SW 1271 (cell line): ENCODE measurements around the gene CD6.

Experiments
- DNase-seq, 2 experiments: peaks; one replicate each; lab custom pipeline; 2025; lab: John Stamatoyannopoulos, UW

The CD6 gene

DNA sequence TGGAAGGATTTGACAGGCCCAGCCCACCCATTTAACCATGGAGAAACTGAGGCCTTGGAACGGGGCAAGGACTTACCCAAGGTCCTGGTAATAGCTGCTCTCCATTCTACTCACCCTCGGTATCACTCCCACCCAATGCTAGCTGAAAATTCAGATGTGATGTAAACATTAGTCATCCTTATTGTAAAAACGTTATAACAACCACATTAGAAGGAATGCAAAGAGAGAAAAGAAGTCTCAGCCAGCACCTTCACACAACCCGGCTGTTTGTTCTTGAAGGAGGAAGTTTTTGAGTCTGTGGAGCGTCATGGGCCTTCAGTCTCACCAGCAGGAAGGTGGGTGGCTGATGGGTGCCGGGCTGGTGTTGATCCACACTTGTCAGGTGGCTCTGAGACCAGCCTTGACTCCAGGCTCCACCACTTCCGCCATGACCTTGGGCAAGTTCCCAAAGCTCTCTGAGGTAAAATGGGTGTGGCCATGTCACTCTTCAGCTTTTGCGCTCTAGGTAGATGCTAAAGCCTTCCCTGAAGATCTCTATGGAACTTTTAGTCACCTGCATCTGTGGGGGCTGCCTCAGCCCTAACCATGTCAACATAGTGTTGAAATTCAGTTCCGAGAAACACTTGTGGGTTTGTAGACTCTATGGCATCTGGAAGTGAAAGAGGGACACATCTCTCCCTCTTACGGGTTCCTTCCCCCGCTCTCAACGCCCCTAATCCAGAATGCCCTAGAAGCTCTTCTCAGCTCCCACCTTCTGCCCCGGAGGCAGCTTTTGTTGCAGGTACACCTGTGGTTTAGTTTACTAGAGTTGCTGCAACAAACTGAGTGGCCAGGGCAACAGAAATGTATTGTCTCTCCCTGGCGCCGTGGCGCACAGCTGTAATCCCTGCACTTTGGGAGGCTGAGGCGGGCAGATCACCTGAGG is 14.8 kb downstream of the CD6 start:
- DNase-seq = no peak

DNA sequence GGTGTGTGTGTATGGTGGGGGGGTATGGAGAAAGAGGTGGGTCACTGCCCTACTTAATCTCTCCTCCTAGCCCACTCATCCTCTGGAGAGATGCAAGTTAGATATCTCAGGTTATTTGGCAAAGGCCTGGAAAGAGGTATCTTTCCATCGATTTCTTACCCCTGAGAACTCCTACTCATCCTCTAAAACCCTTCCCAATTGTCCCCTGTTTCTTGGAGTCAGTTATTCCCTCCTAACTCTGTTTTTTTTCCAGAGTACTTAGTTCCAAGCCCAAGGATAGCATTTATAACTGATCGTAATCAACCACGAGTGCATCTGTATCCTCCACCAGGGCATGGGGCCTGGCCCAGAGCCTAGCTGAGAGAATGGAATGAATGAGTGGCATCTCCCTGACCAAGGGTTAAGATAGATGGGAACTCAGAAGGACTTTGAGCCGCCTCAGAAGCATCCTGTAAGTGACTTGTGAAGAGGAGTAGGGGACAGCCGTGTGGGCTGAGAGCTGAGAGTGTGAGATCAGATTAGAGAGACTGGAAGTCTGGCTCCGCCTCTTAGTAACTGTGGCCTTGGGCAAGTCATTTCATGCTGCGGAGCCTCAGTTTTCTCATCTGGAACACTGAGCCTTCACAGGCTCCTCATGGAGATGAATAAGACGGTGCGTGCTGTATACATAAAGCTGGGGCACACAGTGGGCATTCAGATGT is 16.2 kb downstream of the CD6 start:
- no peak for DNase-seq

DNA sequence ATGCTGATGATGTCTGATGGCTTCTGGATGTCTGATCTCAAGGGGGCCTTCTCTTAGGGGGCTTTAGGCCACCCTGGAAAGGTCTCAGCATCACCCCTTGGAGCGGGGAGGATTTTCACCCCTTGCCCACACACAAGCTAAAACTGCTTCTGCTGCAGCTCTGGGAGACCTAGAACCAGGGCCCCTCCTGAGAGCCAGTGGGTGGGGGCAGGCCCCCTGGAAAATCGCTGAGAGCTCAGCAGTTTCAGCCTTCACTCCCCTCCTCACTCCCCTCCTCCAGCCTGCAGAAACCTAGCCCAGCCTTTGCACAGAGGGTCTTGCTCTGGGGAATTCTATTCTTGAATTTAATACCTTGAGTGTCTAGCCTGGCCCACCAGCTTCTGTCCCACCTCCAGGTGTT is 17.2 kb downstream of the CD6 start:
- no peak for DNase-seq

DNA sequence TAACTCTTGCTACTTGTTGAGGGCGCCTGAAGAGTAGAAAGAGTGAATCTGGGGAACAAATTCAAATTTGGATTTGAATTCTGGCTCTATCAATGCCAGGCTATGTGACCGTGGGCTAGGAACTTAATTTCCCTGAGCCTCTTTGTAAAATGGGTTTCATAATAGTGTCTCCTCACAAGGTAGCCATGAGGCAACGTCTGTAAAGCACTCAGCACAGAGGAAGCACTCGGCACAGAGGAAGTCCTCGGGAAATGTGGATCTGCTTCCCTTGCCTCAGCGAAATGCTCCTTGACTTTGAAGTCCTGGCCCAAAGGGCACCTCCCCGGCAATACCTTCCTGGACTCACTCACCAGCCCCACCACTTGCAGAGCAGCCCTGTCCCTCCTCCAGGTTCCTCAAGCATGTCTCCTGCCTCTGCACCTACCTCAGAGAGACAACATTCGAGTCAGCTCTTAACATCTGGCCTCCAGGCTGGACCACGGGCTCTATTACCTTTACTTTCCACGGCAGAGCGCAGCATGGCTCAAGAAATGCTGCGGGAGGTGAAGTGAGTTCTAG is 17.7 kb downstream of the CD6 start:
- no peak for DNase-seq

DNA sequence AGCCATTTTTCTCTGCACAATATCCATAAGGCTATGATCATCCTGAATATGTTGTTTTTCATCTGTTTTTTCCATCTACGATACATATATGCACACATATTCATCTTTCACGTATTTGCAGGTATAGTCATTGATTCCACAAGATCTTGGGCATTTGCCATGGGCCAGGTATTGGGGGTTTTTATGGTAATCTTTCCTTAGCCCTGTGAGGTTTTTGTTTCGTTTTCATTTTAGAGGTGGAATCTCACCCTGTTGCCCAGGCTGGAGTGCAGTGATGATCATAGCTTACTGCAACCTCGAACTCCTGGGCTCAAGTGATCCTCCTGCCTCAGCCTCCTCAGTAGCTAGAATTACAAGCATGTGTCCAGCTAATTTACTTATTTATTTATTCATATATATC is 20.0 kb downstream of the CD6 start:
- no peak for DNase-seq

DNA sequence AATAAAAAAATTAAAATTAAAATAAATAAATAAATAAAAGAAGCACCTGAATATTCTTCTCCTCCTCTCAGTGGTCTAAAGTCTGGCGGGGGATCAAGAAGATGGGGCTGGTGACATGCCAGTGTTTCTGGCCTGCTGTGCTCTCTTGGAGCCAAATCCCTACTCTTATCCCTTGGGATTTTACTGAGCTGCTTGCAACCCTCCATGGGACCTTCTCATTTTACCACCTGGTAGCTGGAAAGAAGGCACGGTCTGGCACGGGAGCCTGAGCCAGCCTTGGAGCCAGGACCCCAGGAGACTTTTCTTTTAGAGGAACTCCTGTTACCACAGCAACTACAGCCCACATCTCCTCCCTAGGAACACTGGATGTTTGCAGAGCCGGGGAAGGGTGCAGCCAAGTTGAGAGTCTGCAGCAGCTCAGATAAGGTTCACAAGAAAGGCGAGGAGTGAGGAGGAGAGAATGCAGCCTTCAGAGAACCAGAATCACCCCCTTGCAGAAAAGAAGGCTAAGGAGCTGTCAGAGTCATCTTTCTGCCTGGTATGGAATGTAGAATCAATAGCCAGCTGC is 21.4 kb downstream of the CD6 start:
- no peak for DNase-seq

DNA sequence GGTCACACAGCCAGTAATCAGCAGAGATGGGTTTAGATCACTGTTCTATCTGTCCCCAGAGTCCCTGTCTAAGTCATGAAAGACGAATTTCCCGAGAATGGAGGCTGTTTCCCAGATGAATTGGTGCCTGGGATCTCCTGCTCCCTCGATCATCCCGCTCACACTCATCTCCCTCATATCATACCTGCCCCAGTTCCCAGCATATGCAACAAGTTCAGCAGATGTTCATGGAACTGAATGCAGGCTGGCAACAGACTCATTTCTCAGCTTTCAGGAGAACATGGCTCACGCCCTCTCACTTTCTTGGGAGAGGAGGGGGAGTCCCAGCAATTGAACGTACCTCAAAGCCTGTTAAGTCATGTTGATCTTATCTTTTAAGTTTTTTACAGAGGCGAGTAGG is 22.1 kb downstream of the CD6 start:
- no peak for DNase-seq

DNA sequence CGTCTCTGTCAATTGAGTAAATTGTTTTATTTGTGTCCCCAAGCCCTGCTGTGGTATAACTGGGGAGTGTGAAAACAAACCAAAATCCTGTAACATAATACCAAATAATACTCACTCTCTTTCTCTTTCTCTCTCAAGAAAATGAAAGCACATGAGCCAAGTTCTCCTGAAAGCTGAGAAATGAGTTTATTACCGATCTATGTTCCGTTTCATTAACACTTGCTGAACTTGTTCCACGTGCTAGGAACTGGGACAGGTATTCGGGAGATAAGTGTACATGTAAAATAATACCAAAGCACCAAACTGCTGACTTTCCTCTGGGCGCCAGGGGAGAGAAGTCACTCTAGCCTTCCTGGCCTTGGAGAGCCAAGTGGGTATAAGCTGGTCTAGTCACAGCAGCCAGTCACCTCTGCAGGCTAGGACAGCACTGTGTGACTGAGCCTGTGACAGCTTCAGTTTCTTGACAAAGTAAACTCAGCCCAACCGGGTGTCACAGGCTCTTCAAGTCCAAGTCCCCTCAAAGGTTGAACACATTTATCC is 23.1 kb downstream of the CD6 start:
- DNase-seq = no peak

DNA sequence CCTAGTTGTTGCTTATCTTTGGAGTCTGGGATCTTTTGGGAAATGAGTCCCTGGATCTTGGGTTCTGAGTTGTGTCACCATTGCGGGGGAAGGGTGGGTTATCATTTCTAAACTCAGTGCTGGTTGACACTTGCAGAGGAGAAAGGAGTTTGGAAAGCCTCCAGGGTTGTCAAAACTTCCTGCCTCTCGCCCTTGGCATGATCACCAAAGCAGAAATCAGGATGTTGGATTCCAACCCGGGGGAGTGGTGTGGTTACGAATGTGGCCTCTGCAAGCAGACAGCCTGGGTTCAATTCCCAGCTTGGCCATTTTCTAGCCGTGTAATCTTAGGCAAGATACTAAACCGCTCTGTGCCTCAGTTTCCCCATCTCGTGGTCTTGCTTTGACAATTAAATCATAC is 24.3 kb downstream of the CD6 start:
- no peak for DNase-seq

DNA sequence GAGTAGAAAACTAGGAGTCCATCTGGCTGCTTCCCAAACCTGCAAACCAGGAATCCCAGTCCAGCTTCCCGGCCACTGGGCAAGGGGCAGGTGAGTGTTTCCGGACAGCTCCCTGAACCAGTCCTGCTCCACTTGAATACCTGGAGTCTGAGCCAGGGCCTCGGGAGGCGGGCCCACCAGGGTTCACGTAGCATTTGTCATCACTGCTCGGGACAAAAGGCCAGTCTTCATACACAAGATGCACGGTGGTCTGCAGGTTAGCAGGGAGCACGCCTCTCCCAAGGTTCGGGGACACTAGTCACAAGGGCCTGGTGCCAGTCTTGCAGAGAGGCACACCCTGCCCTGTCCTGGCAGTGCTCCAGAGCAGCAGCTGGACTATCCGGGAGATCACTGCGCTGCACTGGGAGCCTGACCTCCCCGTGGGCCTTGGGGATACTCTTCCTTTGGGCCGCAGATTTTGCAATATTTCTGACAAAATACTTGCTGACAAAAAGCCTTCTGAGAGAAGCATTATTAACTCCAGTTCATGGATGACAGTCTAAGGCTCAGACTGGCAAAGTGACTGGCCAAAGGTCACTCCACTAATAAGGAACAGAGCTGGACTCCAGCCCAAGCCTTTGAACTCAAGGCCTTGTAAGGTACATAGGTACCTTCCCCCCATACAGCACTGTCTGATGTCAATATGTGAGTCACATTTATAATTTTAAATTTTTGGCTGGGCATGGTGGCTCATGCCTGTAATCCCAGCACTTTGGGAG is 25.1 kb downstream of the CD6 start:
- DNase-seq = no peak

DNA sequence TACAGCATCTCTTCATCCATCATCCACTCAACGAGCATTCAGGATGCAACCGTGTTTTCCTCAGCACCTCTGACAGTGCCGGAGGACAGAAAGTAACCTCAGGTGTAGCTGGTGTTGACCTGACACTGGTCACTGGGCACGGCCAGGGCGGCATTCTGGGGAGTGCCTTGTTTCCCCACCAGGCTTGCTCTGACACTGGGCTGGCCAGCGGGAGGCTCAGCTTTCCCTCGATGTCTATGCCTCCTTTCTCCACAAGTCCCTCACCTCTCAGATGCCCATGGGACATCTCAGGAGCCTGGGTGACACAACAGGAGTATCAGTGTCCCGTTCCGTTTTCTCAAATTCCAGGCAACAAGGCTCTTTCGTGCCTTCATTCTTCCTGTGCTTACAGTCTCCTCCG is 28.9 kb downstream of the CD6 start:
- no peak for DNase-seq

DNA sequence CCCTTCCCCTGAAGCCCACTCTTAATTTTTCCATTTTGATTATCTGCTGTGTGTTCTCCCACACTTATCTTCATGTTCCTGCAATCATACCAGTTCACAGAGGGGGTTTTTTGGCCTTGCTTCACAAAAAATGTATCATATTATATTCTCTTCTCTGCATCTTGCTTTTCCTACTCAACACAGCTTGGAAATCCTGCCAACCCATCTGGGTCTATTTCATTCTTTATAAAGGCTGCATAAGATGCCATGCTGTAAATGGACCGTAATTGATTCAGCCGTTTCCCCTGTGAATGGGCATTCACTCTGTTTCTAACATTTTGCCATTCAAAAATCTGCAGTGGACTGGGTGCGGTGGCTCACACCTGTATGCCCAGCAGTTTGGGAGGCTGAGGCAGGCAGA is 30.5 kb downstream of the CD6 start:
- no peak for DNase-seq

DNA sequence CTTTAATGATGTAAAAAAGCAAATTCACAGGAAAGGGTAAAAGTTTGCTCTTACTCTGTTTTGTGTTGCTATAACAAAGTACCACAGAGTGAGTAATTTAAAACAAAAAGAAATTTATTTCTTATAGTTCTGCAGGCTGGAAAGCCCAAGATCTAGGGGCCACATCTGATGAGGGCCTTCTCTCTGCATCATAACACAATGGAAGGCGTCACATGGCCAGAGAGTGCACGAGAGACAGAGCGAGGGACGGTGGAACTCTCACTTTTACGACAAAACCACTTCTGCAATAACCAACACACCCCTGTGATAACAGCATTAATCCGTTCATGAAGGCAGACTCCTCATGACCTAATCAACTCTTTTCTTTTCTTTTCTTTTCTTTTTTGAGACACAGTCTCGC is 31.1 kb downstream of the CD6 start:
- DNase-seq = no peak

DNA sequence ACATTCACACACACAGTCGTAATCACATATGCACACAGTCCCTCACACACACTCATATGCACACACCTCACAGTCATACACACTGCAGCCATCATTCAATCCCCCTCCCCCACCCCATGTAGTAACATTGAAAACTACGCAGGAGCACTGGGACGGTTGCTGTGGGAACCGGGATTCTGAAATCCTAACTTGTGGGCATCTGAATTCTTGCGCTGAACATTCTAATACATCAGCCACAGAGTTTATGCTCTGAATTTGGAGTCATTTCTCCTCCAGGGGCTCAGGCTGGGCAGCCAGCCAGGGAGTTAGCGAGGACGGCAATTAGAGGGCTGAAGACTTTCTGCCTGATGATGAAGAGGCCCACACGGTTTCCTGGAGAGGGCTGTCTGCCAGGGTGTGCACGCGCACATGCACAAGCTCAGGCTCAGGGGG is 32.7 kb downstream of the CD6 start:
- no peak for DNase-seq

DNA sequence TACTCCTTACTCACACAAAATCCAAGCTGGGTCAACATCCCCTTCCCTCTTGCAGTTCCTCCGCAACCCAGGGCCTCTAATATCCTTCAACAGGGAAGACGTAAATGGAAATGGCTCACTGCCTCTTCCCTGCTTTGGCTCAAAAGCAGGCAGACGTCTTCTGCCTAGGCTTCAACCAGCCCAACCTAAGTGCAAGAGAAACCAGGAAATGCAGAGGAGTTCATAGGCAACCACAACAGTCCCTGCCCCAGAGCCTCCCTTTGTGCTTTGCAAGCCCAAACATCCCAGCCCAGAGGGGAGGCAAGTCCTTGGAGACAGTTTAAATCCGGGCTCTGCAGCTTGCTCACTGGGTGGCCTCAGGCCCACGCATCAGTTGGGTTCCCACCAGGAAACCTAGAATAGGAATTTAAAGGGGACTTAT is 33.3 kb downstream of the CD6 start:
- no peak for DNase-seq

DNA sequence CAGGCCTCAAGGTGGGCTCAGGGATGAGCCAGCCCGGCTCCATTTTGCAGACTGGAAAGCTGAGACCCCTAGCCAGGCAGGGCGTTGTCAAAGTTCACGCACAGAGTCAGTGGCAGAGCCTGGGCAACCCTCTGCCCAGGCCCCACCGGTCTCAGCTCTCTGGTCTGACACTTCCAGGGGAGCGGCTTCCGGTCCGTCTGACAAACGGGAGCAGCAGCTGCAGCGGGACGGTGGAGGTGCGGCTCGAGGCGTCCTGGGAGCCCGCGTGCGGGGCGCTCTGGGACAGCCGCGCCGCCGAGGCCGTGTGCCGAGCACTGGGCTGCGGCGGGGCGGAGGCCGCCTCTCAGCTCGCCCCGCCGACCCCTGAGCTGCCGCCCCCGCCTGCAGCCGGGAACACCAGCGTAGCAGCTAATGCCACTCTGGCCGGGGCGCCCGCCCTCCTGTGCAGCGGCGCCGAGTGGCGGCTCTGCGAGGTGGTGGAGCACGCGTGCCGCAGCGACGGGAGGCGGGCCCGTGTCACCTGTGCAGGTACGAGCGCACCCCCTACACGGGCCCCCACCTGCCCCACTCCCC is 36.0 kb downstream of the CD6 start:
- DNase-seq = no peak

DNA sequence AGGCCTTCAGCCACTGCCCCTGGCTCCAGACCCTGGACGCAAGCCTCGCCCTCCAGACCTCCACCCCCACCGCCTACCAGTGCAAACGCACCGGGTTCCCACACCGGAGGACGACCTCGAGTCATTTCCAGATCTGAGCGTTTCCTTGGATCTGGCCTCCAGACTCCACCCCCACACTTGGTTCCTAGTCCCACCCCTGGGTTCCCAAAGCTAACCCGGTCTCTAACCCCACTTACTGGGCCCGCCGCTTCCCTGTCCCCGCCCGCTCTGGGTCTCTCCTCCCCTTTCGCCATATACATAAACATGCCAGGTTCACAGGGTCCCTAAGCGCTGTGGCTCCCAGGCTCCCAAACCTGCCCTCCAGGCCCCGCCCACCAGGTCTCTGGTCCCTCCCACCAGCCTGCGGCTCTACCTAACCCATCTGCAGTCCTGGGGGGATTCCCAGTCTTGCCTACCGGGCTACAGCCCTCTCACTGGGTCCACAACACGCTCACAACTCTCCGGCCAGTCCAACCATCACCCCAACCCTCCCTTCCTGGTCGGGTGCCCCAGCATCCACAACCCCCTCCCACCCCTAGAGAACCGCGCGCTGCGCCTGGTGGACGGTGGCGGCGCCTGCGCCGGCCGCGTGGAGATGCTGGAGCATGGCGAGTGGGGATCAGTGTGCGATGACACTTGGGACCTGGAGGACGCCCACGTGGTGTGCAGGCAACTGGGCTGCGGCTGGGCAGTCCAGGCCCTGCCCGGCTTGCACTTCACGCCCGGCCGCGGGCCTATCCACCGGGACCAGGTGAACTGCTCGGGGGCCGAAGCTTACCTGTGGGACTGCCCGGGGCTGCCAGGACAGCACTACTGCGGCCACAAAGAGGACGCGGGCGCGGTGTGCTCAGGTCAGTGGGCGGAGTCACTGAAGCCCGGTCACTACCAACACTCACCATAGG is 36.7 kb downstream of the CD6 start:
- no peak for DNase-seq

DNA sequence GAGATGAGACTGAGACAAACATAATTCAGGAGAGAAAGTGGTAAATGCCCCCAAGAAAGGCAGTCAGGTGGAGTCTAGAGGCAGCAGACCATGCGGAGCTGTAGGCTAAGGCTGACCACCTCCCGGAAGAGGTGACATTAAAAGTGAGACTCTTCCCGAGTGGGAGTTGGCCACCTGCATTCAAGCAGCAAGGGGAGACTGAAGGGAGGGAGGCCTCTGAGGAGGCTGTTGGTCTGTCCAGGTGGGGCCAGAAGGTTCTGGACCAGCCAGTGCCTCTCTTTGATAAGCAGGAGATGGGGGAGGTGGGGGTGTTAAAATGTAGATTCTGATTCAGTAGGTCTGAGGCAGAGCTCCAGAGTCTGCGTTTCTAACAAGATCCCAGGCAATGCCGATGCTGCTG is 37.5 kb downstream of the CD6 start:
- no peak for DNase-seq

DNA sequence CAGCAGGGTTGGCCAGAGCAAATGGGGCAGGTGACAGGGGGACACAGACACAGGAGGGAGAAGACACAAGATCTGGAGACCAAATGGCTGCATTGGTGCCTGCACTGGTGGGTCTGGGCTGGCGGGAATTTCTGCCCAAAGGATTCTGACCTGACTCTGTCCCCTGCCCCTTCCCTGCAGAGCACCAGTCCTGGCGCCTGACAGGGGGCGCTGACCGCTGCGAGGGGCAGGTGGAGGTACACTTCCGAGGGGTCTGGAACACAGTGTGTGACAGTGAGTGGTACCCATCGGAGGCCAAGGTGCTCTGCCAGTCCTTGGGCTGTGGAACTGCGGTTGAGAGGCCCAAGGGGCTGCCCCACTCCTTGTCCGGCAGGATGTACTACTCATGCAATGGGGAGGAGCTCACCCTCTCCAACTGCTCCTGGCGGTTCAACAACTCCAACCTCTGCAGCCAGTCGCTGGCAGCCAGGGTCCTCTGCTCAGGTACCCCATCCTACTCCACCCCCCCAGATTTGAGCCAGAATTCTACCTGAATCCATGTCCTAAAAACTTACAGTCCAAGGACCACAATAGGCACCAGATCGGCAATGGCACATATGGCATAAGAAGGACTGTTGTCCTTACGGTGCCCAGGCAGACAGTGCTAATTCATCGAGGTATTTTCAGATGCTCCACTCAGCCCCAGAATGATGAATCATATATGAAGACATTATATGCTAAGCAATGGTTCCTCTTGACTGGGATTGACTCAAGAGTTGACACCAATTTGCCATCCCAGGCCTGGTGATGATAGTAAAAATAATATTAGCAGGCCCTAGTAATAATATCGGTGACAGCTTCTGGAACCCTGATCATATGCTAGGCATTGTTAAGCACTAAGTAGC is 38.2 kb downstream of the CD6 start:
- no peak for DNase-seq
